G401.6 (cell line): ENCODE data around the gene UBR2.
A peak's percentile ranks its signal among the peaks of the same experiment; 100 is the strongest.
"Not testable (repeated sequence)": the region's sequence is repeated elsewhere in the genome, so short reads cannot be mapped to it uniquely, and the experiment has no call there.

ENCODE experiments used
- FAIRE-seq: peaks from 2 replicates; lab custom pipeline; 2012; peaks lifted over from hg19 to GRCh38; lab: Jason Lieb, UNC

The UBR2 gene

GRCh38 chr6:42618686-42619085 lies 54.9 kb downstream of the UBR2 start:
- FAIRE-seq: no peak

- no peak for FAIRE-seq
Observed at GRCh38 chr6:42619963-42620362, 56.1 kb downstream of the UBR2 start.

- no peak for FAIRE-seq
Observed at GRCh38 chr6:42624601-42625000, 60.8 kb downstream of the UBR2 start.

DNA sequence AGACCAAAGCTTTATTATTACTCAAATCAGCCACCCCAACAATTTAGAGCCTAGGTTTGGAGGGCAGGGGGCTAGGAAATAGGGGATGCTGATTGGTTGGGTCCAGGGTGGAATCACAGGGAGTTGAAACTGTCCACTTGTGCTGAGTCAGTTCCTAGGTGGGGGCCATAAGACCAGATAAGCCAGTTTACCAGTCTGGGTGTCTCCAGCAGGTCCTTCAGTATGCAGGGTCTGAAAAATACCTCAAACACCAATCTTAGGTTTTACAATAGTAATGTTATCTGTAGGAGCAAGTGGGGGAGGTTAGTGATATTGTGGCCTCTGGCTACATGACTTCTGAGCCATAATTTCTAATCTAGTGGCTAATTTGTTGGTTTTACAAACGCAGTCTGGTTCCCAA lies 63.2 kb downstream of the UBR2 start:
- no peak for FAIRE-seq

- no peak for FAIRE-seq
Observed at GRCh38 chr6:42627674-42628073, 63.8 kb downstream of the UBR2 start.

DNA sequence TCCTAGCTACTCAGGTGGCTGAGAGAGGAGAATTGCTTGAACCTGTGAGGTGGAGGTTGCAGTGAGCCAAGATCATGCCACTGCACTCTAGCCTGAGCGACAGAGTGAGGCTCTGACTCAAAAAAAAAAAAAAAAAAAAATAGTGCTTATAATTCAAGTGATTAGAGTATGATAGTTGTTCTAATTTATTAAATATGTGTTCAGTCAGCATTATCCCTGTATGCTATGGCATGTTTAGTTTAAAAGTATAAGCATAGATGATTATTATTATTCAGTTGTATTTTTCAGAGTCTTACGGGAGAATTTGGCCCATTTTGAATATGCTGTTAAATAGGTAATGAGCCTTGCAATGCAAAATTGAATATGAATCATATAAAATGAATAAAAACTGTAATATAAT lies 64.8 kb downstream of the UBR2 start:
- FAIRE-seq: no peak

DNA sequence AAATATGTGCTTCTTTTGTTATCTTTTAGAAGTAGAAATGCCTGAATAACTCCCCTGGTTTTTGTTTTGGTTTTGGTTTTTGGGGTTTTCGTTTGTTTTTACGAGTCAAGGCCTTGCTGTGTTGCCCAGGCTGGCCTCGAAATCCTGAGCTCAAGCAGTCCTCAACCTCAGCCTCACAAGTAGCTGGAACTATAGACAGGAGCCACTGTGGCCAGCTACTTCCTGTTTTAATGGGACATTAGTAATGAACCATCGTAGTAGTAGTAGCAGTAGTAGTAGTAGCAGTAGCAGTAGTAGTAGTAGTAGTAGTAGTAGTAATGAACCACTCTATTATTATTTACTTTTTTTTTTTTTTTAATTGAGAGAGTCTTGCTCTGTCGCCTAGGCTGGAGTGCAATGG lies 66.0 kb downstream of the UBR2 start:
- FAIRE-seq: no peak

DNA sequence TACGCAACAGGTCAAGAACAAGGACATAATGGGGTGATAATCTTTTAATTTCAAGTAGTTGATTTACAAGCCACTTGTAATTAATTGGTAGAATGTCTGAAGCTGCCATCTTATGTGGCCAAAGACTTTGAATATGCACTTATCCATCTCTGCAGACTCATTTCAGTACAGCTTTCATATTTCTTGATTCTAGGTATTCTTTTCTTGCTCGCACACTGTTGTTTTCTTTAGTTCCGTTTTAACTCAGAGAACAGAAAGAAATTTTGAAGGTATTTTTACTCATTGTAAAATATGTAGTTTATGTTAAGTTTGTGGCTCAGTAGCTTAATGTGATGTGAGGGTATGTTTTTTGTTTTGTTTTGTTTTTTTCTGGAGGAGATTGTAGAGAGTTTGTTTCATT lies 73.9 kb downstream of the UBR2 start:
- no peak for FAIRE-seq

- no peak for FAIRE-seq
Observed at GRCh38 chr6:42642794-42643193, 79.0 kb downstream of the UBR2 start.

DNA sequence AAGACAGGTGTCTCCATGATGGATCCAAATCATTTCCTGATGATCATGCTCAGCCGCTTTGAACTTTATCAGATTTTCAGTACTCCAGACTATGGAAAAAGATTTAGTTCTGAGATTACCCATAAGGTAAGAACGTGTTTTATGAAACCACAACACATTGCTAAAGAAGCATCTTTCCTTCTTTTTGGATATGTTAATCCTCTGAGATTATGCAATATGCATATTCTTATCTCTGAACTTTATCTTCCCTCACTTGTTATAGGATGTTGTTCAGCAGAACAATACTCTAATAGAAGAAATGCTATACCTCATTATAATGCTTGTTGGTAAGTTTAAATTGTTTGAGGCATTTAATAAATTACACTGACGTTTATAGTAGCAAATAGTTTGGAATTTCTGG lies 80.4 kb downstream of the UBR2 start:
- FAIRE-seq: no peak

DNA sequence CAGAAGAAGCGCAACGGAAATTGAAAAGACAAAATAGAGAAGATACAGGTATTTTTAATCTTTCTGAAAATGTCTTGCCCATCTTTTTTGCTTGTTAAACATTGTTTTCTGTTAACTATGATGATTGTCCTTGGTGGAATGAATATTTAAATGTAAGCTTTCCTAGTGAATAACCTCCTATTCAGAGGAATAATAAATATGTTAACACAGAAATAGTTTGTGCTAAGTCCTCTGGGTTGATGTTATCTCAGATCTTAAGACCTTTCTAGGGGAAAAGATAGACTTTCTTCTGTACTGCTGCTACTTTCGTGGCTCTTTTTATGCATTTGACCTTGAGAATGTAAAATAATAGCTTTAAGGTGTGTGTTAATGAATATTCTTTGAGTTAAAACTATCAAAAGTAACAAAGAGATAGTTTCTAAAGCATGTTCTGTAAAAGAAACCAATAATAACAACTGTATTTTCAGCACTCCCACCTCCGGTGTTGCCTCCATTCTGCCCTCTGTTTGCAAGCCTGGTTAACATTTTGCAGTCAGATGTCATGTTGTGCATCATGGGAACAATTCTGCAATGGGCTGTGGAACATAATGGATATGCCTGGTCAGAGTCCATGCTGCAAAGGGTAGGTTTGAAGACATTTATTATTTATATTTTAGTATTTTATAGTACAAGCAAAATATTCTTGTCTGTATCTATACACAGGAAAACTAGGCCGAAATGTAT lies 88.4 kb downstream of the UBR2 start:
- FAIRE-seq: peak; percentile 11

GRCh38 chr6:42653851-42654250 lies 90.0 kb downstream of the UBR2 start:
- no peak for FAIRE-seq

DNA sequence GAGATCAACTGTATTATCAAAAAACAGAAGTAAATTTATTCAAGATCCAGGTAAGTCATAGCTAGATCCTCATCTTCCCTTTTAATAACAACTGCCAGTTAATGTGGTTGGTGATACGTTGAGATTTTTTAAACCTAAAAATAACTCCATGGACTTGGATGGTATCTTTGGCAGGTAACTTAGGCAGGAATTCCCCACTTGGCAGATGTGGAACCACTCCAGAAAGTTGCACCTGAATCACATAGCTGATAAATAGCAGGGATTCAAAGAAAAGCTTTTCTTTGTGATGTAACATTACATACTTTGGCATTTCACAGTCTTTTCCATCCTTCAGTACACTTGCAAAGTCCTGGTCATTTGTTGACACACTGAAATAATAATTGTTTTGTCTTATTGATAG lies 96.0 kb downstream of the UBR2 start:
- no peak for FAIRE-seq

- peak; percentile 96 for FAIRE-seq
Observed at GRCh38 chr6:42661540-42662153, 97.8 kb downstream of the UBR2 start.

- FAIRE-seq: no peak
Observed at GRCh38 chr6:42664718-42665117, 100.9 kb downstream of the UBR2 start.

GRCh38 chr6:42674368-42674767 lies 110.5 kb downstream of the UBR2 start:
- not testable (repeated sequence) for FAIRE-seq

DNA sequence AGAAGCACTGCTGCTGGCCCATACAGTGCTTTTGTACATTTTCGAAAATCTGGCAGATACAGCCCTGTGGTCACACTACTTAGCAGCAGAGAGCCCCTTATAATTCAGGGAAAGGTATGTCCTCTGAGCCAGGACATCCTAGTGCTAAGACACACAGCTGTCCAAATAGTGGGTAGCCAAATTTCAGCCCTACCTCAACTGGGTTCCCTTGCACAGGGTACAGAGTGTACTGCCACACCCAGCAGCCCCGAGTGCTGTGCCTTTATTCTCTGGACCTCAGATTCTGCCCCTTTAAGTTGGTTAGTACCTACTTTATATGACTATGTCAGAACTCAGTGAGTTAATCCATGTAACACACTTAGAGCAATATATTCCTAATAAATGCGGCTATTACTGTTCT lies 111.0 kb downstream of the UBR2 start:
- no peak for FAIRE-seq

GRCh38 chr6:42679358-42679757 lies 115.5 kb downstream of the UBR2 start:
- no peak for FAIRE-seq

DNA sequence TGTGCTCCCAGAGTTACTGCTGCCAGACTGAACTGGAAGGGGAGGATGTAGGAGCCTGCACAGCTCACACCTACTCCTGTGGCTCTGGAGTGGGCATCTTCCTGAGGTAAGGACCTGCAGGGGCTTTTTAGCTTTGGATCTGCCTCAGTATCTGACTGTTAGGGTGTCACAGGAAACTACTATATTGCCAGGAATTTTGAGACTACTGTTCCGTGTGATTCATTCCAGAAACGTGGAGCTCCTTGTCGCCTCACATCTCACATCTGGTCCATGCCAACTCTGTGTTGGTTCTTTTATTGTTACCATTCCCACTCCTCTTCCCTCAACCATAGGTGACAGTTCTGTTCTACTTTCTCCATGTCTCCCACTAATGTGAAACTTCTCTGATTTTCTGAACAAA lies 124.5 kb downstream of the UBR2 start:
- FAIRE-seq: no peak

GRCh38 chr6:42689371-42689770 lies 125.5 kb downstream of the UBR2 start:
- FAIRE-seq: no peak

GRCh38 chr6:42690151-42690702 lies 126.4 kb downstream of the UBR2 start:
- FAIRE-seq: no peak

- no peak for FAIRE-seq
Observed at GRCh38 chr6:42690872-42691271, 127.0 kb downstream of the UBR2 start.

DNA sequence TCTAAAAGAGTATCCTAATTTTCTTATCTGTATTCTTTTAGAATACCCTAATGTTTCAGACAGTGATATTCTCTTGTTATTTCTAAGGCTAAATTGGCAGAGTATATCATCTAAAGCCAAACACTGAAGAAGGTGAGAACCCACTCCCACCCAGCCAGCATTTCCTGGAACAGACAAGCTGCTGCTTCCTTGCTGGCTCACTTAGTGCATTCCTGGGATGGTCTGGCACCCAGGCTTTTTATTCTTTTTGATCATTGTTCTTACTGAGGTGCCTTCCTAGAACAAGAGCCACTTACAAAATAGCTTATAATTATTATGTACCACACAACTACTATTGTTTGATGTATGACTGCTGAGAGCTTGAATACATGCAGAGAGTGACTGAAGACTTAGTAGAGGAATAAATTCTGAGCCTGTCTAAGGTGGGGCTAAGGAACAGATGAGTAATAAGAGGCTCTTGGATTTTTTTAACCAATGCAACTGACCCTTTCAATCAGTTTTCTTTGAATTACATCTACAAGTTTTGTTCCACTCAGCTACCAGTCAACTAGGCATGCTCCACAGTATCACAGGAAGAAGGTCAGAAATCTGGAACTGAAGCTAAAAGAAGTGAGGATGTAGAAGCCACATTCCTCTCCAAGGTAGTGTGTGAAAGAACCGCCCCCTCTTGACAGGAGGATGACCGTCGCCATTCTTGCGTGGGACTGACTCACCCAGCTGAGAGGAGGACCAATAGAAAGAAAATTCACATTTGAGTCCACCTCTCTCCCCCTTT lies 128.5 kb downstream of the UBR2 start:
- FAIRE-seq: no peak
